ENCODE measurements around the gene EPHA2. TPM values are rescaled to one million over a fixed set of nuclear protein-coding genes. Genes with fewer than 3 reads are reported as not detected.

Gene EPHA2
- total and polyA plus RNA-seq, 2 experiments from 2014 or later: 7.5 to 51.2 TPM

- 0 out of 2 replicates have a peak, but pooled peaks cover 5% of the 10 kb centered on the region for H3F3A ChIP-seq (replicated peaks; ENCODE audit: low read depth)
- H4K20me1 ChIP-seq (replicated peaks; ENCODE audit: insufficient read depth): 0 out of 2 replicates have a peak, but pooled peaks cover 3% of the 10 kb centered on the region
- no peak for TF ChIP-seq CREB1 (CRISPR knock-in tag; IDR thresholded peaks at IDR 0.05; ENCODE audit: low read depth)
- TF ChIP-seq ZNF331 (CRISPR knock-in tag; IDR thresholded peaks at IDR 0.05; ENCODE audit: low read depth): no peak
- TF ChIP-seq EZH2phosphoT487 (IDR thresholded peaks at IDR 0.05; ENCODE audit: unreplicated experiment): no peak
- TF ChIP-seq REST (IDR thresholded peaks at IDR 0.05; ENCODE audit: unreplicated experiment): no peak
- TF ChIP-seq ZNF462 (CRISPR knock-in tag; IDR thresholded peaks at IDR 0.05): no peak
- no peak for TF ChIP-seq CTCF (conservative IDR thresholded peaks at IDR 0.05; ENCODE audit: low read depth in 2 of 2)
- TF ChIP-seq JUNB (IDR thresholded peaks at IDR 0.05; ENCODE audit: unreplicated experiment): no peak
- no peak for TF ChIP-seq NANOG (IDR thresholded peaks at IDR 0.05; ENCODE audit: borderline replicate concordance)
- TF ChIP-seq ETS1 (IDR thresholded peaks at IDR 0.05): no peak
- TF ChIP-seq ZNF114 (CRISPR knock-in tag; IDR thresholded peaks at IDR 0.05): no peak
- H3K9me3 Mint-ChIP-seq: no peaks in the 10 kb centered on the region
- no peak overlapping the region for H3K4me3 Mint-ChIP-seq
- H2AFZ ChIP-seq: no peak overlapping the region
- no peaks in the 10 kb centered on the region for H3K9me2 ChIP-seq (ENCODE audit: insufficient read depth)
- H3K27ac ChIP-seq (ENCODE audit: low read depth): no peak overlapping the region
- ATAC-seq (no peak), DNase-seq (ENCODE audit: low spot score) (no peak)
- peaks cover 20% of the 10 kb centered on the region for H3K36me3 ChIP-seq (ENCODE audit: insufficient read depth)
- H3K4me1 Mint-ChIP-seq: peaks cover 23% of the 10 kb centered on the region
- H3K36me3 Mint-ChIP-seq (ENCODE audit: low read depth): peaks cover 67% of the 10 kb centered on the region
- no peaks in the 10 kb centered on the region for H3K79me2 ChIP-seq (replicated peaks; ENCODE audit: insufficient read depth)
- H3K27me3 Mint-ChIP-seq (ENCODE audit: insufficient read depth, low read depth, poor library complexity): peaks cover 13% of the 10 kb centered on the region
- H3K4me2 ChIP-seq: no peak overlapping the region
- peaks cover 15% of the 10 kb centered on the region; the same call in 1 of the 2 replicates for H3K4me1 ChIP-seq (ENCODE audit: insufficient read depth)
- H3K27me3 ChIP-seq (ENCODE audit: insufficient read depth): no peaks in the 10 kb centered on the region
- H3K4me3 ChIP-seq: no peak overlapping the region
- 0 out of 2 replicates have a peak overlapping the region, but pooled peaks have one; percentile 31 for H3K27ac Mint-ChIP-seq
Measured at GRCh38 chr1:16126160-16126559, 29.7 kb downstream of the EPHA2 start.

Measured in GM23338 (cell line).